Right lobe of liver (tissue), 6 donors: ENCODE data around the gene ACTA1. TPM values are rescaled to one million over a fixed set of nuclear protein-coding genes. Genes with fewer than 3 reads are reported as not detected.
A peak's percentile ranks its signal among the peaks of the same experiment; 100 is the strongest.

ENCODE experiments used
- ATAC-seq, 4 donors: fragments of 200-7000 bp; cut with Tn5 transposase; one replicate each; pipeline ENCODE4 v1.9.1; 2020; ENCODE audit warnings: mild to moderate bottlenecking in 4 of 4, moderate library complexity in 4 of 4
- DNase-seq, 3 donors: peaks; one replicate each; pipeline ENCODE4 v3.0.0-alpha.2; 2020
- H3K27ac ChIP-seq, 3 donors: fragments of 200-600 bp; one replicate each; pipeline ENCODE4 v1.8.0; 2022
- H3K27me3 ChIP-seq, 2 donors: fragments of 200-600 bp; one replicate each; pipeline ENCODE4 v1.8.0; 2022
- H3K36me3 ChIP-seq, 4 donors: fragments of 200-600 bp; sonication (generic) in 1 of 4; one replicate each; pipeline versions ENCODE4 v1.5.1 to v1.8.0; 2017 to 2022; ENCODE audit warnings: control low read depth in 1 of 4
- H3K4me1 ChIP-seq, 4 donors: fragments of 200-600 bp; sonication (generic) in 1 of 4; one replicate each; pipeline versions ENCODE4 v1.5.1 to v1.8.0; 2017 to 2022; ENCODE audit warnings: control low read depth in 1 of 4
- H3K4me3 ChIP-seq, 3 donors: fragments of 200-600 bp; one replicate each; pipeline ENCODE4 v1.8.0; 2022
- H3K9me3 ChIP-seq, 4 donors: fragments of 200-600 bp; sonication (generic) in 1 of 4; one replicate each; pipeline versions ENCODE4 v1.5.1 to v1.8.0; 2017 to 2022; ENCODE audit warnings: control low read depth in 1 of 4
- CTCF ChIP-seq, 4 donors: fragments of 200-600 bp in 3 of 4; fragments of 450-650 bp in 1 of 4; IDR thresholded peaks; one replicate each; pipeline versions ENCODE4 v1.5.1 to v1.8.0; 2016 to 2022; ENCODE audit warnings: antibody characterized with exemption in 4 of 4, mild to moderate bottlenecking in 2 of 4
- POLR2A ChIP-seq: fragments of 450-650 bp; IDR thresholded peaks from one replicate; pipeline ENCODE4 v1.6.1; 2017; ENCODE audit warnings: antibody characterized with exemption, mild to moderate bottlenecking
- WGBS: methylation state at CpG from one replicate; pipeline ENCODE4 v1.1.6; 2018; ENCODE audit warnings: low coverage, low lambda C conversion rate; ENCODE audit not compliant: insufficient coverage; ENCODE audit errors: missing lambda C conversion rate; 5-methylcytosine and 5-hydroxymethylcytosine counted together
- intact Hi-C, 2 donors: fragments of 100-400 bp; cut with DNase I; formaldehyde crosslinking; loops; one replicate each; pipeline versions ENCODE4 v1.11.2 to v1.14.1; 2022
- long read RNA-seq: library from polyadenylated mRNA; unstranded; transcript quantifications from one replicate; pipeline ENCODE4 v2.0.0, GENCODE V29; 2019
- total RNA-seq, 6 experiments: library from RNA; depleted of rRNA in 2 of 6; stranded (reverse); fragments of >200 nt in 2 of 6; fragmentation: NEBNext Ultra II Directional in 3 of 6; extraction: Animal tissue kit (Norgen Biotek cat#: 25700) in 3 of 6; gene quantifications; one replicate each; pipeline versions ENCODE4 v1.1.0 to v1.2.4, GENCODE V29; 2016 to 2023
- donor health status: DM: no; HTN: yes; CAD: no.
- donor health status: DM: no; HTN: no; CAD: no.
- donor health status: DM: no; HTN: no; CAD: no.
- donor health status: DM: no; HTN: yes; CAD: no.
- donor health status: DM: no; HTN: yes; CAD: no.

Gene ACTA1
- total RNA-seq, result 10 to 100 TPM in 1 of 6 experiments, 1 to 10 TPM in 4, not detected in 1; 1.1 to 14.2 (median 1.3) TPM
- long read RNA-seq, result 0 reads

- no peak for DNase-seq
- H3K27me3 ChIP-seq, result peaks cover 0 to 26% of the 10 kb centered on the region in 2 donors
- intact Hi-C loops, result no loop called here
- no peak for TF ChIP-seq CTCF (IDR thresholded peaks at IDR 0.05)
- no peak for TF ChIP-seq POLR2A
- 4% methylated on average over 20 of the region's 51 CpGs for WGBS
- no peaks in the 10 kb centered on the region for H3K36me3 ChIP-seq
- peaks cover 0 to 9% (median 0%) of the 10 kb centered on the region in 4 donors for H3K4me1 ChIP-seq
- no peaks in the 10 kb centered on the region for H3K9me3 ChIP-seq
- H3K27ac ChIP-seq, result no peak within 1 kb of the TSS
- ATAC-seq, result peak in 1 of 4 donors; percentile 20
- H3K4me3 ChIP-seq, result no peak within 1 kb of the TSS
Observed at GRCh38 chr1:229434005-229434640, at the start of gene ACTA1. Gene ACTA1 (minus strand): TSS chr1:229434094. CDS start chr1:229433115, 979 bp downstream.

GRCh38 chr1:229482511-229482910, 48.6 kb upstream of the ACTA1 start:
- Histone ChIP-seq H3K4me3 (no peak overlapping the region), H3K27me3 (no peaks in the 10 kb centered on the region), H3K9me3 (no peaks in the 10 kb centered on the region), H3K27ac (no peak overlapping the region), H3K4me1 (no peaks in the 10 kb centered on the region), H3K36me3 (peaks cover 0 to 54% (median 14%) of the 10 kb centered on the region in 4 donors)
- 93% methylated on average over 4 of the region's 5 CpGs for WGBS
- intact Hi-C loops, result loop anchor here (5.0 to 10.0 kb wide), 2 partner anchors 225 to 228 kb away; no protein-coding TSS in a partner anchor
- TF ChIP-seq POLR2A, result no peak
- no peak for TF ChIP-seq CTCF (IDR thresholded peaks at IDR 0.05)
- DNase-seq (no peak), ATAC-seq (no peak)

GRCh38 chr1:229480495-229480894, 46.6 kb upstream of the ACTA1 start:
- 66% methylated on average over 7 of the region's 7 CpGs for WGBS
- intact Hi-C loops, result loop anchor here (5.0 to 10.0 kb wide), 2 partner anchors 223 to 226 kb away; no protein-coding TSS in a partner anchor

GRCh38 chr1:229479660-229480399, 45.9 kb upstream of the ACTA1 start:
- ATAC-seq (peak in 3 of 4 donors; percentile 43 to 47 (median 46)), DNase-seq (no peak)
- no peaks in the 10 kb centered on the region for H3K4me1 ChIP-seq
- intact Hi-C loops, result loop anchor here (5.0 to 10.0 kb wide), 2 partner anchors 223 to 225 kb away; no protein-coding TSS in a partner anchor
- H3K4me3 ChIP-seq, result no peak overlapping the region
- H3K9me3 ChIP-seq, result no peaks in the 10 kb centered on the region
- no peak for TF ChIP-seq POLR2A
- no peak for TF ChIP-seq CTCF (IDR thresholded peaks at IDR 0.05)
- no peaks in the 10 kb centered on the region for H3K27me3 ChIP-seq
- H3K27ac ChIP-seq, result no peak overlapping the region
- 71% methylated on average over 6 of the region's 10 CpGs for whole genome bisulfite sequencing
- H3K36me3 ChIP-seq, result peaks cover 0 to 50% (median 8%) of the 10 kb centered on the region in 4 donors

More at GRCh38 chr1:229480495-229480894, 46.6 kb upstream of the ACTA1 start:
- peaks cover 0 to 50% (median 9%) of the 10 kb centered on the region in 4 donors for H3K36me3 ChIP-seq
- TF ChIP-seq CTCF (IDR thresholded peaks at IDR 0.05) (no peak), POLR2A (no peak)
- no peaks in the 10 kb centered on the region for H3K27me3 ChIP-seq
- ATAC-seq, result no peak
- no peaks in the 10 kb centered on the region for H3K9me3 ChIP-seq
- no peaks in the 10 kb centered on the region for H3K4me1 ChIP-seq
- H3K27ac ChIP-seq, result no peak overlapping the region
- no peak for DNase-seq
- no peak overlapping the region for H3K4me3 ChIP-seq
